ENCODE data around the gene BCAP29. TPM values are rescaled to one million over a fixed set of nuclear protein-coding genes. Genes with fewer than 3 reads are reported as not detected.
A peak's percentile ranks its signal among the peaks of the same experiment; 100 is the strongest.

Gene BCAP29
- total and polyA plus RNA-seq, 9 of the 15 experiments (the other 6 are each of a cell fraction or from before 2014, with no cell fraction given) = 63.4 to 137 (median 79.7) TPM

- TF ChIP-seq NR2C2 (CRISPR knock-in tag; IDR thresholded peaks at IDR 0.05) (peak; percentile 79), NR2C2 (tag; IDR thresholded peaks at IDR 0.05) (peak; percentile 98), POU5F1 (IDR thresholded peaks at IDR 0.05; ENCODE audit: borderline replicate concordance, low read depth, low read length, partially characterized antibody) (no peak), ZNF212 (CRISPR knock-in tag; IDR thresholded peaks at IDR 0.05) (0 out of 2 replicates have a peak, but pooled peaks have one; percentile 52), KAT7 (CRISPR knock-in tag; IDR thresholded peaks at IDR 0.05; ENCODE audit: borderline replicate concordance) (peak; percentile 79), TCF7 (IDR thresholded peaks at IDR 0.05; ENCODE audit: borderline replicate concordance) (peak; percentile 49; the same call in 1 of the 2 replicates), ZBTB1 (CRISPR knock-in tag; IDR thresholded peaks at IDR 0.05; ENCODE audit: borderline replicate concordance, low read depth) (no peak), ZNF57 (CRISPR knock-in tag; IDR thresholded peaks at IDR 0.05) (0 out of 2 replicates have a peak, but pooled peaks have one; percentile 31), KAT8 (IDR thresholded peaks at IDR 0.05; ENCODE audit: low read depth) (no peak), PCBP1 (IDR thresholded peaks at IDR 0.05; ENCODE audit: low read depth, low read length, poor library complexity, severe bottlenecking) (peak; percentile 81), MCM2 (IDR thresholded peaks at IDR 0.05; ENCODE audit: low read depth) (no peak), ZNF766 (CRISPR knock-in tag; conservative IDR thresholded peaks at IDR 0.05) (no peak), KLF13 (tag; IDR thresholded peaks at IDR 0.05; ENCODE audit: borderline replicate concordance, low read depth) (0 out of 2 replicates have a peak, but pooled peaks have one; percentile 64), ELF4 (CRISPR knock-in tag; IDR thresholded peaks at IDR 0.05) (no peak), TRIM24 (IDR thresholded peaks at IDR 0.05) (no peak)
- TF ChIP-seq, protein P1, sequence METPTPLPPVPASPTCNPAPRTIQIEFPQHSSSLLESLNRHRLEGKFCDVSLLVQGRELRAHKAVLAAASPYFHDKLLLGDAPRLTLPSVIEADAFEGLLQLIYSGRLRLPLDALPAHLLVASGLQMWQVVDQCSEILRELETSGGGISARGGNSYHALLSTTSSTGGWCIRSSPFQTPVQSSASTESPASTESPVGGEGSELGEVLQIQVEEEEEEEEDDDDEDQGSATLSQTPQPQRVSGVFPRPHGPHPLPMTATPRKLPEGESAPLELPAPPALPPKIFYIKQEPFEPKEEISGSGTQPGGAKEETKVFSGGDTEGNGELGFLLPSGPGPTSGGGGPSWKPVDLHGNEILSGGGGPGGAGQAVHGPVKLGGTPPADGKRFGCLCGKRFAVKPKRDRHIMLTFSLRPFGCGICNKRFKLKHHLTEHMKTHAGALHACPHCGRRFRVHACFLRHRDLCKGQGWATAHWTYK (CRISPR knock-in tag; IDR thresholded peaks at IDR 0.05) = 0 out of 2 replicates have a peak, but pooled peaks have one; percentile 3
- TF ChIP-seq, protein P2, sequence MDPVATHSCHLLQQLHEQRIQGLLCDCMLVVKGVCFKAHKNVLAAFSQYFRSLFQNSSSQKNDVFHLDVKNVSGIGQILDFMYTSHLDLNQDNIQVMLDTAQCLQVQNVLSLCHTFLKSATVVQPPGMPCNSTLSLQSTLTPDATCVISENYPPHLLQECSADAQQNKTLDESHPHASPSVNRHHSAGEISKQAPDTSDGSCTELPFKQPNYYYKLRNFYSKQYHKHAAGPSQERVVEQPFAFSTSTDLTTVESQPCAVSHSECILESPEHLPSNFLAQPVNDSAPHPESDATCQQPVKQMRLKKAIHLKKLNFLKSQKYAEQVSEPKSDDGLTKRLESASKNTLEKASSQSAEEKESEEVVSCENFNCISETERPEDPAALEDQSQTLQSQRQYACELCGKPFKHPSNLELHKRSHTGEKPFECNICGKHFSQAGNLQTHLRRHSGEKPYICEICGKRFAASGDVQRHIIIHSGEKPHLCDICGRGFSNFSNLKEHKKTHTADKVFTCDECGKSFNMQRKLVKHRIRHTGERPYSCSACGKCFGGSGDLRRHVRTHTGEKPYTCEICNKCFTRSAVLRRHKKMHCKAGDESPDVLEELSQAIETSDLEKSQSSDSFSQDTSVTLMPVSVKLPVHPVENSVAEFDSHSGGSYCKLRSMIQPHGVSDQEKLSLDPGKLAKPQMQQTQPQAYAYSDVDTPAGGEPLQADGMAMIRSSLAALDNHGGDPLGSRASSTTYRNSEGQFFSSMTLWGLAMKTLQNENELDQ (CRISPR knock-in tag; IDR thresholded peaks at IDR 0.05; ENCODE audit: borderline replicate concordance) = no peak
- TF ChIP-seq, protein P3, sequence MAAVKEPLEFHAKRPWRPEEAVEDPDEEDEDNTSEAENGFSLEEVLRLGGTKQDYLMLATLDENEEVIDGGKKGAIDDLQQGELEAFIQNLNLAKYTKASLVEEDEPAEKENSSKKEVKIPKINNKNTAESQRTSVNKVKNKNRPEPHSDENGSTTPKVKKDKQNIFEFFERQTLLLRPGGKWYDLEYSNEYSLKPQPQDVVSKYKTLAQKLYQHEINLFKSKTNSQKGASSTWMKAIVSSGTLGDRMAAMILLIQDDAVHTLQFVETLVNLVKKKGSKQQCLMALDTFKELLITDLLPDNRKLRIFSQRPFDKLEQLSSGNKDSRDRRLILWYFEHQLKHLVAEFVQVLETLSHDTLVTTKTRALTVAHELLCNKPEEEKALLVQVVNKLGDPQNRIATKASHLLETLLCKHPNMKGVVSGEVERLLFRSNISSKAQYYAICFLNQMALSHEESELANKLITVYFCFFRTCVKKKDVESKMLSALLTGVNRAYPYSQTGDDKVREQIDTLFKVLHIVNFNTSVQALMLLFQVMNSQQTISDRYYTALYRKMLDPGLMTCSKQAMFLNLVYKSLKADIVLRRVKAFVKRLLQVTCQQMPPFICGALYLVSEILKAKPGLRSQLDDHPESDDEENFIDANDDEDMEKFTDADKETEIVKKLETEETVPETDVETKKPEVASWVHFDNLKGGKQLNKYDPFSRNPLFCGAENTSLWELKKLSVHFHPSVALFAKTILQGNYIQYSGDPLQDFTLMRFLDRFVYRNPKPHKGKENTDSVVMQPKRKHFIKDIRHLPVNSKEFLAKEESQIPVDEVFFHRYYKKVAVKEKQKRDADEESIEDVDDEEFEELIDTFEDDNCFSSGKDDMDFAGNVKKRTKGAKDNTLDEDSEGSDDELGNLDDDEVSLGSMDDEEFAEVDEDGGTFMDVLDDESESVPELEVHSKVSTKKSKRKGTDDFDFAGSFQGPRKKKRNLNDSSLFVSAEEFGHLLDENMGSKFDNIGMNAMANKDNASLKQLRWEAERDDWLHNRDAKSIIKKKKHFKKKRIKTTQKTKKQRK (IDR thresholded peaks at IDR 0.05; ENCODE audit: borderline replicate concordance, low read depth, low read length) = no peak
Measured at GRCh38 chr7:107563775-107564552, 16.1 kb upstream of the BCAP29 start, which contains the start of the genes COG5 and DUS4L (continued).
